Kasumi-1 (cell line): ENCODE measurements around the gene MED16.

Experiments used
- DNase-seq, 2 experiments: peaks; one replicate each; lab custom pipeline; 2025; lab: John Stamatoyannopoulos, UW

MED16 gene, protein sequence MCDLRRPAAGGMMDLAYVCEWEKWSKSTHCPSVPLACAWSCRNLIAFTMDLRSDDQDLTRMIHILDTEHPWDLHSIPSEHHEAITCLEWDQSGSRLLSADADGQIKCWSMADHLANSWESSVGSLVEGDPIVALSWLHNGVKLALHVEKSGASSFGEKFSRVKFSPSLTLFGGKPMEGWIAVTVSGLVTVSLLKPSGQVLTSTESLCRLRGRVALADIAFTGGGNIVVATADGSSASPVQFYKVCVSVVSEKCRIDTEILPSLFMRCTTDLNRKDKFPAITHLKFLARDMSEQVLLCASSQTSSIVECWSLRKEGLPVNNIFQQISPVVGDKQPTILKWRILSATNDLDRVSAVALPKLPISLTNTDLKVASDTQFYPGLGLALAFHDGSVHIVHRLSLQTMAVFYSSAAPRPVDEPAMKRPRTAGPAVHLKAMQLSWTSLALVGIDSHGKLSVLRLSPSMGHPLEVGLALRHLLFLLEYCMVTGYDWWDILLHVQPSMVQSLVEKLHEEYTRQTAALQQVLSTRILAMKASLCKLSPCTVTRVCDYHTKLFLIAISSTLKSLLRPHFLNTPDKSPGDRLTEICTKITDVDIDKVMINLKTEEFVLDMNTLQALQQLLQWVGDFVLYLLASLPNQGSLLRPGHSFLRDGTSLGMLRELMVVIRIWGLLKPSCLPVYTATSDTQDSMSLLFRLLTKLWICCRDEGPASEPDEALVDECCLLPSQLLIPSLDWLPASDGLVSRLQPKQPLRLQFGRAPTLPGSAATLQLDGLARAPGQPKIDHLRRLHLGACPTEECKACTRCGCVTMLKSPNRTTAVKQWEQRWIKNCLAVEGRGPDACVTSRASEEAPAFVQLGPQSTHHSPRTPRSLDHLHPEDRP

DNA sequence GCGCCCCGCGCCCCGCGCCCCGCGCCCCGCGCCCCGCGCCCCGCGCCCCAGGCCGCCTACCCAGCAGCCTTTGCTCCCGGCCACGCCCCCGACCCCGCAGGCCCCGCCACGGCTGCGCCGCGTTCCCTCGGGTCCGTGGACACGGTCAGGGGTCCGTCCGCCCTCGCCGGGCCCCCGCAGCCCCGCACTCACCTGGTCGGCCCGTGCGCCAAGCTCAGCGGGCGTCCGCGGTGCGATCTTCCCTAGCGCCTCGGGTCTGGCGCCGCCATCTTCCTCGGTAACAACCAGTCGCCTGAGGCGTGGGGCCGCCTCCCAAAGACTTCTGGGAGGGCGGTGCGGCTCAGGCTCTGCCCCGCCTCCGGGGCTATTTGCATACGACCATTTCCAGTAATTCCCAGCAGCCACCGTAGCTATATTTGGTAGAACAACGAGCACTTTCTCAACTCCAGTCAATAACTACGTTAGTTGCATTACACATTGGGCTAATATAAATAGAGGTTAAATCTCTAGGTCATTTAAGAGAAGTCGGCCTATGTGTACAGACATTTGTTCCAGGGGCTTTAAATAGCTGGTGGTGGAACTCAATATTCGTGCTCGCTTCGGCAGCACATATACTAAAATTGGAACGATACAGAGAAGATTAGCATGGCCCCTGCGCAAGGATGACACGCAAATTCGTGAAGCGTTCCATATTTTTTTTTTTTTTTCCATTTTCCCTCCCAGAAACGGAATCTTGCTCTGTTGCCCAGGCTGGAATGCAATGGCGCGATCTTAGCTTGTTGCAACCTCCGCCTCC, at the start of gene MED16, which contains the start of gene RNU6-9:
Gene MED16 (minus strand): TSS at position 294 of the 796 bp plus-strand sequence. CDS start 2,056 bp downstream, outside the sequence.
Gene RNU6-9 (plus strand): TSS at position 591 of the 796 bp plus-strand sequence.
- DNase-seq, result peak; percentile 86 to 90

DNA sequence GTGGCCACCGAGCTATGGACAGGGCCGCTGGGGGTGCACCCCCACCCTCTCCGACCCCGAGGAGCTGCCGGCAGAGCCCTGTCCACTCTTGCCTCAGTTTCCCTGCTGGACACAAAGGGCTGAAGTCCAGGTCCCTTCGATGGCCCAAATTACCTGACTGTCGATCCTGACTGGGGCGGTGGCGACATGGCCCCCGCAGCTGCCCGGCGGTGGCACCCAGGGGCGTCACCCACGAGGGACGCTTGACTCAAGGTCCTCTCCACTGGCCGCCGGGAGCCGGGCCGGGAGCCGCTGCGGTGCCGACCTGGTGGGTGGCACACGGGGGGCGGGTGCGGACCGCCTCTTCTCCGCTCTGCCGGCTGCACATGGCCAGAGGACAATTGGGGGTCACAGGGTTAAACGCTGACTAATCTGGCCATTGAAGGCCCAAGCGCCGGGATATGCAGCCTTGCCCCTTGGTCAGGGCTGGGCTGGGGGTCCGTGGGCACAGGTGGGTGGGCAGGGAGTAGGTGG, 49.2 kb upstream of the MED16 start:
- no peak for DNase-seq

DNA sequence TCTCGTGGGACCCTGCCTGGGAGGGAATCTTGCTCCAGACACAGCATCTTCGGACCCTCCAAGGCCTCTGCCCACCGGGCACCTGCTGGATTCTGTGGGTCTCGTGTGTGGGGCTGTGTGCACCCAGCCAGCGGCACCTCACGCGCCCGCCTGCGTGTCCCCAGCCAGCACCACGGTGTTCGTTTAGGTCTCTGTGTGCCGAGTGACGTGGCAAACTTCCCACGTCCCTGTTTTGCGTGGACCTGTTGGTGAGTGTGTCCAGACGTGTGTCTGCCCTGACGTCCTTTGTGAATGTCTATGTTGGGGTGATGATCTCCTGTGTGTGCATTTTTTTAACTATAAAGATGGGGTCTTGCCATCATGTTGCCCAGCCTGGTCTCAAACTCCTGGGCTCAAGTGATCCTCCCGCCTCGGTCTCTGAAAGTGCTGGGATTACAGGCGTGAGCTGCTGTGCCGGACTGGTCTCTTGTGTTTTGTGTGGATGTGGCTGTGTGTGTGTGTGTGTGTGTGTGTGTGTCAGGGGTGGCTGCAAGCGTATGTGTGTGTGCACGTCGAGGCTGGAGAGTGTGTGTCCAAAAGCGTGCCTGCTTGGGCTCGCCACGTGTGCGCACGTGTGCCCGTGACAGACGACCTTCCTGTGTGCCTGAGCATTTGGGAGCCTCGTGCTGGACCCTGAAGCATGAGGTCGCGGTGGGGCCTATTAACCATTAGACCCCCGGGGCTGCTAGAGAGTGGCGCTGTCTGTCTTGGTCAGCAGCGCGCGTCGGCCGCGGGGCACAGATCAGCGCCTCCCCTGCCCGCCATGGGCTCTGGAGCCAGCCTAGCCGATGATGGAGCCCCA, 48.5 kb upstream of the MED16 start:
- no peak for DNase-seq

DNA sequence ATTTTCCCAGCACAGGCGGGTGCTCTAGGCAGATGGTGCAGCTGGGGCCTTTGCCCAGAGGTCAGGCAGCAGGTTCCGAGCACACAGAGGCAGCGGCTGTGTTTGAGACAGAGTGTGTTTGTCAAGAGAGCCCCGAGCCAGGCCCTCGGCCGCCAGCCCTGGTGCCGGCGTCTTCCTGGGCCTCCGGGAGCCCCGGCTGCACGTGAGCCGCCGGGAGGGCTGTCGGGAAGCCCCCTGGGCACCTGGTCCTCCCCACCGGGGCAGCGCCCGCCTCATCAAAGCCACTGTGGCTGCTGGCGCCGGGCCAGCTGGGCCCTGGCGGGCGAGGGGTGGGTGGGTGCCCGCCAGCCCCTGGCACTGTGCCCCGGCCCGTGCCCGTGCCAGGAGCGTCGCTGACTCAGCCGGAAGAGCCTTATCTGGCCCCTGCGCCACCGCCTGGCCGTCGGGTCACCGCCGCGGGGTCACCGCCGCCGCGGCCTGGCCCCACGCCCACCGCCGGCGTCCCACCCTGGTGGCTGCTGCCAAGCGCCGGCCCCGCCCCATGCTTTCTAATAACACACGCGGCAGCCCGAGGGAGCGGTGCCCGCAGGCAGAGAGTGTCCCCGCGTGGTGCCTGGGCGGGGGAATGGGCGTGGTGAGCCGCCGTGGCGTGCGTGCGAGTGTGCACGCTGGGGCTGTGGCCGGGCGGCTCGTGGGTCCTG, 47.8 kb upstream of the MED16 start:
- DNase-seq, result peak; percentile 19 to 25

DNA sequence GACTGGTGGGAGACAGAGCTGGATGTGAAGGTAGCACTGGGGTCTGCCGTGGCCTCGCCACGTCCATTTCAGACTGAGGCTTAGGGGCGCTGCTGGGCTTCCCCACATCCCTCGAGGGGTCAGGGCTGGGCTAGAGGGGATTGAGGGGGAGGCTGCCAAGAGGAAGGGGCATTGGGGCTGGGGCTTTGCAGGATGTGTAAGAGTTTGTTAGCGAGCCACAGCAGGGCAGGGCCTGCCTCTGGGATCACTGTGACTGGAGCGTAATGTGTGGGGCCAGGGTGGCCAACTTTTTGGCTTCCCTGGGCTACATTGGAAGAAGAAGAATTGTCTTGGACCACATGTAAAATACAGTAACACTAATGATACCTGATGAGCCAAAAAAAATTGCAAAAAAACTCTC, 46.9 kb upstream of the MED16 start:
- DNase-seq, result no peak

DNA sequence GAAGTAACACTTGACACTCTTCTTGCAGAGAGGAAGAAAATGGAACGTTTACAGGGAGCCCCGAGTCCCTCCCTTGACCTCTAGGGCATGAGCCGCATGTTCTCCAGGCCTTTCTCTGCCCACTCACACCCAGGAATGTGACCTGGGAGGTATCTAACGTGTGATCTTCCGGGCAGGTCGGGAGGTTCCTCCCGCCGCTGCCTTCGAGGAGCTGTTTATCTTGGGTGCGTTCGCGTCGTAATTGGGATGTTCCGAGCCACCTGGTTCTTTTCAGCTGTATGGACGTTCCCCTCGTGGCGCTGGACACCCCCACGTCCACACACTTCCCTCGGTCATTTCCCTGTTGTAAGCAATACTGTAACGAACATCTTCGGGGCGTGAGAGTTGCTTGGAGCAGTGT, 46.5 kb upstream of the MED16 start:
- no peak for DNase-seq

DNA sequence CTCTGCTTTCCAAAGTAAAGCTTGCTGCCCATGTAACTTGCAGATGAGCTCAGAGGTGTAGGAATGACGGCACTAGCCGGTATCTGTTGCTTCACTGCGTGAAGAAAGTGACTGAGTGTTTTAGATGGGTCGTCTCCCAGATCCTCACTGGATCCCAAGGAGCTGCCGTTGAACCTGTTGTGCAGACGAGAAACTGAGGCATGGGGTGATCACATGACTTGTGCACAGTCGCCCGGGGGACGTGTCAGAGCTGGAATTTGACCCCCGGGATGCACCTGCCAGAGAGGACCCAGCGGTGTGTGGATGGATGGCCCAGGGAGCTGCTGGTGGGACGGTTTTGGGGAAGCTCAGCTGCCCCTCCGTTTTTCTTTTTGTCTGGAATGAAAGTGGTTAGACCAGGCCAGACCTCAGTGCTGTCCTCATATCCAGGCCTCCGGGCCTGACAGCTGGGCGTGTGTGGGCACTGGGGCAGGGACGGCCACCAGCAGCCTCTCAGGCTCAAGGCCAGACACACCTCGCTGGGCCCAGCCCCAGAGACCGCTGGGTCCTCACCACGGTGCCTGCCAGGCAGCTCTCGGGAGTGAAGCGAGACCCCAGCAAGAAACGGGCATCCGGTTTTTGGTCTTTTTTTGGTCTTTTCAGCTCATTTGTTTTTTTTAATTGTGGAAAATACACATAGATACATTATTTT, 45.4 kb upstream of the MED16 start:
- no peak for DNase-seq

DNA sequence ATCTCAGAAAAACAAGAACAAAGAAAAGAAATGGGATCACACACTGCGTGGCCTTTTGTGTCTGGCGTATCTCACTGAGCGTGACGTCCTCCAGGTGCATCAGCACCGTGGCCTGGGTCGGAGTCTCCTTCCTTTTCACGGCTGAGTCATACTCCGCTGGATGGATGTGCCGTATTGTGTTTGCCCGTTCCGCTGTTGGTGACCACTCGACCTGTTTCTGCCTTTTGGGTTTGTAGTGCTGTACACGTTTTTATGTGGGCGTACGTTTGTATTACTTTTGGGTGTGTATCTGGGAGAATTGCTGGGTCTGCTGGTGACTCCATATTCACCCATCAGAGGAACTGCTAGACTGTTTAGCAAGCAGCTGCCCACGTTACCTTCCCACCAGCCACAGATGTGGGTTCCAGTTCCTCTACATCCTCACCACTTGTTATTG, 44.3 kb upstream of the MED16 start:
- no peak for DNase-seq

DNA sequence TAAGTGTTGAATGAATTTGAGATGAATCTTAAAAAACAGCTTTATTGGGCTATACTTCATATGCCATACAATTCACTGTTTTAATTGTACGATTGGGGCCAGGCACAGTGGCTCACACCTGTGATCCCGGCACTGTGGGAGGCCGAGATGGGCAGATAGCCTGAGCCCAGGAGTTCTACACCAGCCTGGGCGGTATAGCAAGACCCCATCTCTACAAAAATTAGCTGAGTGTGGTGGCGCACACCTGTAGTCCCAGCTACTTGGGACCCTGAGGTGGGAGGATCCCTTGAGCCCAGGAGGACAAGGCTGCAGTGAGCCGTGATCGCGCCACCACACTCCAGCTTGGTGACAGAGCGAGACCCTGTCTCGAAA, 43.2 kb upstream of the MED16 start:
- DNase-seq, result no peak

DNA sequence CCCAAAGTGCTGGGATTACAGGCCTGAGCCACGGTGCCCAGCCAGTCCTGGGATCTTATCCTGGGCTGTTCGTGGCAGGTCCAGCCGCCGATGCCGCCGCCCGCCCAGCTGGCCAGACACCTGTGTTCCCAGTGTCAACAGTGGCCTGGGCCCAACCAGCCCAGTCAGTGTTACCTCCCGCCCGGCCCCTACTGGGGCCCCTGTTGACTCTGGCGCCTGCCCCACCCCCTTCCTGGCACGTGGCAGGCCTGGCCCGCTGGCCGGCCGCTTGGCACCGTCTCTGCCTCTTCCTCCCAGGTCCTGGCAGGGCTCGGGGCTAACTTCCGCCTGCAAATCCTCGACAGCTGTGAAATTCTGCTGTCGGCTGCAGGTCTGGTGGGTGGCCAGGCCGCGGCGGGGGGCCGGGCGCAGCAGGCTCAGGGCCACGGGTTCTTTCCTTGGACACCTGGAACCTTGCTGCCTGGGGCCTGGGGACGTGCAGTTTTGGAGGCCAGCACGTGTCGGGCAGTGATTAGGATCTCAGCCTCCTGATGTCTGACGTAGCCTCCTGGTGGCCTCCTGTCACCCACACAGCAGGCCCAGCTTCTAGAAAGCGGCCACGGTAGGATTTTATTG, 42.0 kb upstream of the MED16 start:
- peak in 1 of 2 experiments; percentile 19 for DNase-seq

DNA sequence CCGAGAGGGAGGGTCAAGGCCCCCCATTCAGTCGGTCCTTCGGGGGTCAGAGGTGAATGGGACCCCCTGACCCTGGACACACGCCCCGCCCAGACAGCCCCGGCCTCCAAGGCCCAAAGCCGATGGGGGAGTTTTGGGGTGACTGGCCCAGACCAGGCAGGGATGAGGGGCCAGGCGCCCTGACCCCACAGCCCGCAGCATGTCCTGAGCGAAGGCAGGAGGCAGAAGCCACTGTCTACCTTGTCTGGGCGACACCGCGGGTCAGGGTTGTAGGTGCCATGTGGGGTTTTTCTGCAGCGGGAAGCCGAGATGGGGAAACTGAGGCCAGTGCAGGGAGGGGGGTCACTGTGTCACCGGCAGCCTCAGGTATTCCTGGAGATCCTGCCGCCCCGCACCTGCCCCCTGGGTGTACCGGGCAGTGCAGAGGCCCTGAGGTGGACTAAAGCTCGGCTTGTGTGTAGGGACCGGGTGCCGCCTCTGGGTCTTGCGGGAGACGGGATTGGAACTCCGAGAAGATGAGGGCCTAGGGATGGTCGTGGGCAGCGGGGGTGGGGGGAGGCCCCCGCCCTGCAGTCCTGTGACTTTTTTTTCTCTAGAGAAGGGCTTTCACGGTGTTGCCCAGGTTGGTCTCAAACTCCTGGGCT, 41.3 kb upstream of the MED16 start:
- DNase-seq, result no peak

DNA sequence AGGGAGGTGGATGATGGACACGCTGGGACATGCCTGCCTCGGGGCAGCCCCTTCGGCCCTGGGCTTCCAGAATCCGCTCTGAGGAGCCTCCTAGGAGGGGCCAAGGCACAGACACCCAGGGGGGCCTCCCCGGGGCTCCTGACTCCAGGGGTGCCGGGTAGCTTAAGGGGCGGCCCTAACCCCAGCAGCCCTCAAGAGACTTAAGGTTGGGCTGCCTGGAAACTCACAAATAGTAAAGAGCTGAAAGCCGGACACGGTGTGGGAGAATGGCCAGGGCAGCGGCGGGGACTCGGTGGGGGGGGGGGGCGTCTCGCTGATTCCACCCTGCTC, 40.5 kb upstream of the MED16 start:
- DNase-seq, result no peak

DNA sequence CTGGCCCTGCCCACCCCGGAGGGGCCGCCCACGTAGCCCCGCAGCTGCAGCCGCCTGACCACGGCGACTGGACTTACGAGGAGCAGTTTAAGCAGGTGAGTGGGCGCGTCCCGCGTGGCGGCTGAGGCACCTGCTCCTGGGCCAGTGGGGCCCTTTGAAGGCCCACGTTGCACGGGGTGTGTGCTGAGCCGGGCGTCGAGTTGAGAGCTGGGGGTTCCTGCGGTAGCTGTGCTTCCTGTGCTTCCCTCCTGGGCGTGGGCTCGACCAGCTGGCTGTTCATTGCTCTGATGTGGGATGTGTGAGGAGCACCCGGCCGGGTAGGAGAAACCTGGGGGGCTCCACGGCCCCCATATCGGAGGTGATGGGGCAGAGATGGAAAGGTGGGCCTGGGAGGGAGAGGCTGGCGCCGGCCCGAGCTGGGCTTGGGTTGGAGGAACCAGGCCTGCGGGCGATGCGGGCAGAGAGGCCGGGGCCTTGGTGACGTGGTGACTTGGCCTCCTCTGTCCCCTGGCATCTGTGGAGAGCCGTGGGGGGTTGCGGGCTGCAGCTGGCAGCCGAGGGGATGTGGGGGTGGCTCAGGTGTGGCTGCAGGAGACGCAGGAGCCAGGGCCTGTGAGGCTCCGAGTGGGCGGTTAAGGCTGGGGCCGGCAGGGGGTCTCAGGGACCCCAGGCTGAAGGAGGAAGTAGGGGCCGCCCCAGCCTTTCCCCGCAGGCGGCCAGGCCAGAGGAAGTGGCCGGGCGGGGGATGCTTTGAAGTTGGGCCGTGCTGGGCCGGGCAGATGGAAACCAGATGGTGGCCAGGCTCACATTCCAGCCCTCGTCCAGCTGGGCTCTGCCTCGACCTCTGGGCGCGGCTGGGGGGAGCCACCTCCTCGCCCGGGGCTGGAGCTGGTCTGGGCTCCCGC, 39.9 kb upstream of the MED16 start:
- no peak for DNase-seq

DNA sequence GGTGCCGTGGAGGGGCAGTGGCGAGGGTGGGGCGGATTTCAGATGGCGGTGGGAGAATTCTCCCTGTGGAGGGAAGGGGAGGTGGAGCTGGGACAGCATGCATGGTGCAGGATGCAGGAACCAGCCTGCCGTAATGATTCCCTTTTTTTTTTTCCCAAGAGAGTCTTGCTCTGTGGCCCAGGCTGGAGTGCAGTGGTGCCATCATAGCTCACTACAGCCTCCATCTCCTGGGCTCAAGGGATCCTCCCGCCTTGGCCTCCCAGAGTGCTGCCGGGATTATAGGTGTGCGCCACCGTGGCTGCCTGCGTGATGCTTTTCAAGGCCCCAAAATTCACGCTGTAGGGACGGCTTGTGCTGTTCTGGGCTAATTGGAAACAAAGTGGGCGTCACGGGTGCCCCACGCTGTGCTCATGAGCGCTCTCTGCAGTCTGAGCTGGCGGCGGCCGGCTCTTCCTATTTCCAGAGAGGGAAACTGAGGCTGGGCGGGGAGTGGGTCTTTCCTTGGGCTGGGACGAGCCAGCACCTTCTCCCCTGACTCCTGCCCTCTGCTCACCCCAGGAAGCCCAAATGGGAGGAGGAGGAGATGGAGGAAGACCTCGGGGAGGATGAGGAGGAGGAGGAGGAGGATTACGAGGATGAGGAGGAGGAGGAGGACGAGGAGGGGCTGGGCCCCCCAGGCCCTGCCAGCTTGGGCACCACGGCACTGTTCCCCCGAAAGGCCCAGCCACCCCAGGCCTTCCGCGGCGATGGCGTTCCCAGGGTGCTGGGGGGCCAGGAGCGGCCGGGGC, 39.1 kb upstream of the MED16 start:
- DNase-seq, result no peak

DNA sequence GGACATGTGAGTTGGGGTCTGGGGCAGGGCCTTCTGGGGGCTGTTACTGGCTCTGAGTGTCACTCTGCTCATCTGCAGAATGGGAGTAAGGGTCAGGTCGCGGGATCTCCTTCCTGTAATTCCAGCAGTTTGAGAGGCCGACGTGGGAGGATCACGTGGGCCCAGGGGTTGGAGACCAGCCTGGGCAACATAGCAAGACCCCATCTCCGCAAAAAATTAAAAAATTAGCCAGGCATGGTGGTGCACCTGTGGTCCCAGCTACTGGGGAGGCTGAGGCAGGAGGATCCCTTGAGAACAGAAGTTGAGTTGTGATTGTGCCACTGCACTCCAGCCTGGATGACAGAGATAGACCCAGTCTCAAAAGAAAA, 36.9 kb upstream of the MED16 start:
- DNase-seq, result no peak

DNA sequence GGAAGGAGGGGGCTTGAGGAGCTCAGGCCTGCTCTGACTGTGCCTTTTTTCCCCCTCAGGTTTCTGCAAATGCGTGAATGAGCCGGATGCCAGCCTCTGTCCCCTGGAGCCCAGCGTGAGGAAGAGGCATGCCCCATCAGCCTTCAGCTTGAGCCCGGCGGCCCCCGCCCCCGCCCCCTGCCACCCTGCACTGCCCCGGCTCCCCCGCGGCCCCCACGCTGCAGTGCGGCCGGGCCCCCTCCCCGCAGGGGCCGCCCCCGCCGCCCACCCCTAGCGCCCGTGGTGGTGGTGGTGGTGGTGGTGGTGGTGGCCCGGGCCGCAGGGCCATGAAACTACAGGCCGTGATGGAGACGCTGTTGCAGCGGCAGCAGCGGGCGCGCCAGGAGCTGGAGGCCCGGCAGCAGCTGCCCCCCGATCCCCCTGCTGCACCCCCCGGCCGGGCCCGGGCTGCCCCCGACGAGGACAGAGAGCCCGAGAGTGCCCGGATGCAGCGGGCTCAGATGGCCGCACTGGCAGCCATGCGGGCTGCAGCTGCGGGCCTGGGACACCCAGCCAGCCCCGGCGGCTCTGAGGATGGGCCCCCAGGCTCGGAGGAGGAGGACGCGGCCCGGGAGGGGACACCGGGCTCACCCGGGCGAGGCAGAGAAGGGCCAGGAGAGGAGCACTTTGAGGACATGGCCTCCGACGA, 36.4 kb upstream of the MED16 start:
- DNase-seq, result no peak
